GM19099 (cell line): ENCODE results near the gene SH3TC1.

ENCODE experiments used
- POLR2A ChIP-seq: IDR thresholded peaks from 3 replicates; pipeline ENCODE4 v1.6.1; 2011; ENCODE audit warnings: low read depth; ENCODE audit not compliant: insufficient read length; ENCODE audit errors: extremely low read depth

SH3TC1 gene

DNA sequence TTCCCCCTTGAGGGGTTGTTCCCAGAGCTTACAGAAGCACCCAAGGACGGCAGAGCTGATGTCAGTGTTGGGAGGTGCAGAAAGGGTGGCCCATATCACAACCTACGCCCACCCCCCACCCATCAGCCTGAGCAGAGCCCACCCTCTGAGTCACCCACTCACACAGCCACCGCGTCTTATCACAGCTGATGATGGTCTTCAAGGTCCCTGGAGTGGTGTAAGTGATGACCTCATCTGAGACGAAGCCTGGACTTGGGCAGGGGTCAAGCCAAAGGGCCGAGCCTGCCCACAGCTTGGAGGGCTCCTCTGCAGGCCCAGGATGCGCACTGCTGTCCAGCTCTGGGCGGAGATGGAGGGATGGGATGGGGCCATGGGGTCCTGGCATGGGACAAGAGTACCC lies 67.4 kb downstream of the SH3TC1 start:
- TF ChIP-seq POLR2A = no peak

DNA sequence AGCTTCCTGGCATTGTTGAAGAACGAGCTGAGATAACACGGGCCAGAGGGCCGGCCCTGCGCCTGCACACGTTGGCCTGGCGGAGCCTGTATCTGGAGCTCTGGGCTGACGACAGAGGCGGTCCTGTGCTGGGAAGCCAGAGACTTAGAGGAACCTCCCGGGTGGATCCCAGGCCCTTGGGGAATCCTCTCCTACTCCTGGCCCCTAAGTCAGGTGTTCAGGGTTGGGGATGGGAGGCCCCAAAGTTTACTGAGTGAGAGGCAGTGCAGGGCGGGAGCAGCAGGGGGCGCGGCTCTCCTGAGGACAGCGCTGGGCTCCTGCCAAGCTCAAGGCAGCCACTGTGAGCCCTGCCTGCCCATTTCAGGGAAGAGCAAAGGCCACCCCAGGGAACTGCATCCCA lies 68.0 kb downstream of the SH3TC1 start:
- no peak for TF ChIP-seq POLR2A

DNA sequence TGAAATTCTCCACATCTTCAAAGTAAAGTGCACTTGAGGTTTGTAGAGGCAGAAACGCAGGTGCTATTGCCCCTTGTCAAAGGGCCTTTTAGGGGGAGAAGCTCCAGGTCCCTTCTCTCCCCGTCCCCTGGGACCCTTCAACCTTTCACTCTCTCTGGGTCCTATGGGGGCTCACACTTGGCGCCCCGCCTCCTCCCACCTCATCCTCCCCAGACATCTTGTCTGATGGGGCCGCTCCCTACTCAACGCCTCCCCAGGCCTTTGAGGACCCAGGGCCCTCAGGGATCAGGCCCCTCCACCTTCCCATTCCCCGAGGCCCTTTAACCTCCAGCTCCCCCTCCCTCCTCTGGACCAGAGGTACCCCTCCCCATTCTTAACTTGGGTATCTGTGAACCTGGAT lies 69.1 kb downstream of the SH3TC1 start:
- no peak for TF ChIP-seq POLR2A

DNA sequence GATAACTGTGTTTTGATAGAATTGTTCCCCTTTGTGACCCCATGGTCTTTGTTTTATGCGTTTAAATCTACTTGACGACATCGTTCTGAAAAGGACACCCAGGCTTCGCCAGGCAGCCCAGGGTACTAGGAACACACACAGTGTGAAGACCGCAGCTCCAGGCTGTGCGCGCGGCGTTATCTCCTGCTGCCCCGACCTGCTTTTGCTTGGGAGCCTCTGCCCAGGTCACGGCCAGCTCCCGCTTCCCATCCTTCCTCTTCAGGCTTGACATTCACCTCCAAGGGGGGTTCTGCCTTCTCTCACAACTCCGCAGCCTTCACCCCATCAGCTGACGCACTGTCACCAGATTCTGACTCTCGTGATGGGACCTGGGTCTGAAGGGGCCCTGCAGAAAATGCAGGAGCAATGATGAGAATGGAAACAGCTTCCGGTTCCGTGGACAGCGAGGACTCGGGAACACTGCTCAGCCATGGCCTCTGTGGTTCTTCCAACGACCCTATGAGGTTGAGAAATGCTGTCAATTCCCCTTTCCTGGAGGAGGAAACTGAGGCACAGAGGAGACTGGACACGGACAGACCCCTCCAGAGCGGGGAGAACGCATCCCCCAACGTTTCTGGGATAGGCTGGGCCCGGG lies 69.9 kb downstream of the SH3TC1 start:
- no peak for TF ChIP-seq POLR2A

DNA sequence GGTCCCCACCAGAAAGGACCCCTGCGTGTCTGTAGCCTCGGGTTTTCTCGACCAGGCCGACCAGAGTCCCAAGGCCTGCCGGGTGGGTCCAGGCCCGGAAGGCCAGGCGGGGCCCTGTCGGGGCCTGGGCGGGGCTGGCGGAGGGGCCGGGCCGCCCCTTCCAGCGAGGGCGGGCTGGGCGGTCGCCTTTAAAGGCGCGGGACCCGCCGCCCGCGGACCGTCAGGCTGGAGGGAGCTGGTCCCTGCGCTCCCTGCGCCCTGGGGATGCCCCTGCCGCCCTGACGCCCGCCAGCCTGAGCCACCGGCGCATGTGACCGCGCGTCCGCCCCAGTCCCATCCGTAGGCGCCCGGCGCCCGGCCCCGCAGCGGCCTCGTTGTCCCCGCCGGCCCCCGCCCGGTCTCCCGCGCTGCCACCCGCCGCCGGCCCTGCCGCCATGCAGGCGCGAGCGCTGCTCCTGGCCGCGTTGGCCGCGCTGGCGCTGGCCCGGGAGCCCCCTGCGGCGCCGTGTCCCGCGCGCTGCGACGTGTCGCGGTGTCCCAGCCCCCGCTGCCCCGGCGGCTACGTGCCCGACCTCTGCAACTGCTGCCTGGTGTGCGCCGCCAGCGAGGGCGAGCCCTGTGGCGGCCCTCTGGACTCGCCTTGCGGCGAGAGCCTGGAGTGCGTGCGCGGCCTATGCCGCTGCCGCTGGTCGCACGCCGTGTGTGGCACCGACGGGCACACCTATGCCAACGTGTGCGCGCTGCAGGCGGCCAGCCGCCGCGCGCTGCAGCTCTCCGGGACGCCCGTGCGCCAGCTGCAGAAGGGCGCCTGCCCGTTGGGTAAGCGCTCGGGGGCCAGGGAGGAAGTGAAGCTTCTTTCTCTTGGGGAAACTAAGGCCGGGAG lies 70.7 kb downstream of the SH3TC1 start, which contains the start of gene HTRA3:
HTRA3 (plus strand) TSS at position 220 of the 883 bp plus-strand sequence; CDS start at position 435, 215 bp downstream.
- TF ChIP-seq POLR2A = no peak

DNA sequence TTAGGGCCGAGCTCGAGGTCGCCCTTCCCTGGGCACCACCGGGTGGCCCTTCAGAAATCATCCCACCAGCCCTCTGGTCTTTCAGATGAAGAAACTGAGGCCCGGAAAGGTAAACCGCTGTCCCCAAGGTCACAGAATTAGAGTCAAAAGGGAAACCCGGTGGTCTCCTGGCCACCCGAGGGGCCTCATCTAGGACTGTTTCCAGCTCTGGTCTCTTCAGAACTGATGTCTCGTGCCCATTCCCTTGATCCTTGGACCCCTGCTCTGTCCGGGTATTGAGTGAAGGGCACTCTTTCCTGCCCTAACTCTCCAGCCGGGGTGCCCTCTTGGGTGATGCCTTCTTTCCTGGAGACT lies 71.3 kb downstream of the SH3TC1 start:
- TF ChIP-seq POLR2A = no peak

DNA sequence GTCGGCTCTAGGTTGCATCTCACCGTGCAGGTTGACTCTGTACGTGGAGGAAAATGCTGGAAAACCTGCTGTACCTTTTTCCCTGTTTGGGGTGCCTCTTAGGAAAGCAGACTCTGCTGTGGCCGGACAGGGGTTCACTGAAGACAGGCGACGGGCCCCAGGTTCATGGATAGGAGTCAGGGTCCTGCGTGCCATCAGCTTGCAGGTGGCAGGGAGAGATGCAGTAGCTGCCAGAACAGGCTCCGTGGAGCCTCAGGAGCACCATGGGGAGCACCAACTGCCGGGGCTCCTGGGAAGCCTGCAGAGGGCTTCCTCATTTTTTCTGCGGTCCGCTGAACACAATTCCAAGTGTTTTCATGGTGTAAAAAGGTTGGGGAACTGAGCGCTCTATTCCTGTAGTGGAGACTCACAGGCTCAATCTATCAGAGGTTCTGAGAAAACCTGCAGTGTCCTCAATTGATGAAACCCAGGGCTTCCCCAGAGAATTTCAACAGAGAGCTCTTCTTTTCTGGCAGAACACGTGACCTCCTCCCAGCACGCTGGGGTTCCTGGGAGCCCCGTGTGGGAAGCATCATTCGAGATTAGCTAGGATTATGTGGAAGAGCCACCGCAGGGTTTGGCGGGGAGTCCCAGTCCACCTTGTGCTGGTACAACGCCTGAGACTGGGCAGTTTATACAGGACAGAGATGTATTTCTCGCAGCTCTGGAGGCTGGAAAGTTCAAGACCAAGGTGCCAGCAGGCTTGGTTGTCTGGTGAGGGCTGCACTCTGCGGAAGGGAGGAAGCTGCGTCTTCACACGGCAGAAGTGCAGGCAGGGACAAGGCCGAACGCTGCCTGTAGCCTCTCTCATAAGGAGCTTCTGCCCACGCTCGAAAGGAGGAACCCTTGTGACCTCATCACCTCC lies 72.1 kb downstream of the SH3TC1 start:
- TF ChIP-seq POLR2A = no peak

DNA sequence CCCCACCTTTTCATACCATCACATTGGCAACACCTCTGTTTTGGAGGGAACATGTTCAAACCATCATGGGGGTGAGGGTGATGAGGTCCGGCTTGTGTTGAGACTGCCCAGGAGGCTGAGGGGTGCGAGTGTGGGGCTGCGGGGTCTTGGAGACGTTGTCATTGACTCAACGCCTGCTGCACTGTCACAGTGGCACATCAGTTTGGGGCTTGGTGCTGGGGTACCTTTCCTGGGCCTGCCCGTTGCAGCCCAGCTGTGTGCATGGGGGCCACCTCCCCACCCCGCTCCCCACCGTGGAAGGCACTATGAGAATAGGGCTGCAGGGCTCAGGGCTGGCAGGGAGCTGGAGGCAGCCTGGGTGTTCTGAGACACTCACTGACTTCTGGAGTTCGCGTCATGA lies 72.7 kb downstream of the SH3TC1 start:
- no peak for TF ChIP-seq POLR2A

DNA sequence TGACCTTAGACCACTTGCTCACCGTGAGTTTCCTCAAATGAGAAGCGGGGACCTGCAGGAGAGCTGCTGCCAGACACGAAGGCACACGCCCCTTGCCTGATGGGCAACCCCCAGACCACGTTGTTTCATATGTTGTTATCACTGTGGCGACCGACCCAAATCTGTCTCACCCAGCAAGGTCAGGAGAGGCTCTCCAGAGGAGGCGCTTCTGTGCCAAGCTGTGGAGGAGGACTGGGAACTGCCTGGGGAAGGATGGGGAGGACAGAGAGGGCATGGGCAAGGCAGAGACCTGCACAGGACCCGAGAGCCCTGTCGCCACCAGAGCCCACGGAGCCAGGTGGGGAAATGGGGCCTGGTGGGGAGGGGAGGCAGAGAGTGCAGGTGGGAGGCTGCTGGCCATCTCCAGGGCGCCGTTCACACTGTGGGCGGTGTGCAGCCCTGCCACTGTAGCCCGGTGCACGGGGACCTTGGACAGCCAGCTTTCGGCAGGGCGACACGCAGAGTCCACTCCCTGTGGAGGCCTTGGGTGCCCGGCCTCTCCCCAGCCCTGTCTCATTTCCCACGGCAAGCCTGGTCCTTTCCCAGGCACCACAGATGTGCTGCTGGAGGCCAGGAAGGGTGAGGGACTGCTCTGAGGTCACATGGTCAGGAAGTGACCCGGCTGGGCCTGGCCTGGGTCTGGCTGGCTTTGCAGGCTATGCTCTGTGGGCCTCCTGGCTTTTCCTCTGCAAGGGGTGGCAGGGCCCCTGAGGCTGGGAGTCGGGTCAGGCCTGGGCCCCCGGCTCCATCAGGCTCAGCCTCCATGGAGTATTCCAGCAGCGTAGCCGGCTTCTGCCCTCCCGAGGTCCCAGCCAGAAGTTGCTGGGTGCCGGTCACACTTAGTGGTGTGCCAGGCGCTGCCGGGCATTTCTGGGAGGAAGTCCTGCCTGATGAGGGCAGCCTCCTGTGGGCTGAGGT lies 73.7 kb downstream of the SH3TC1 start:
- no peak for TF ChIP-seq POLR2A

DNA sequence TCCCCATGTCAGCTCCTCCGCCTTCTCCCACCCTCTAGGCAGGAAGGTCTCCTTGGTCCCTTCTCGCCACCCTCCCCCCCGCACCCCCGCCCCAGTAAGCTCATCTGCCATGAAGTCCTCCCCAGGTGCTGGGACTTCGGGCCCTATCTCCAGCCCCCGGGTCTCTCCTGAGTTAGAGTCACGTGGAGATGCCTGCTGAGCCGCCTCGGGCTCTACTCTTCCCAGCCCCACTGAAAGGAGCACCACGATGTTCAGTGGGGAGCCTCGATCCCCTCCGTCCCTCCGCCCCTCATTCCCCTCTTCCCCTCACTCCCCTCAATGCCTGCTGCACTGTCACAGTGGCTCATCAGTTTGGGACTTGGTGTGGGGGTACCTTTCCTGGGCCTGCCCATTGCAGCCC lies 74.4 kb downstream of the SH3TC1 start:
- no peak for TF ChIP-seq POLR2A

DNA sequence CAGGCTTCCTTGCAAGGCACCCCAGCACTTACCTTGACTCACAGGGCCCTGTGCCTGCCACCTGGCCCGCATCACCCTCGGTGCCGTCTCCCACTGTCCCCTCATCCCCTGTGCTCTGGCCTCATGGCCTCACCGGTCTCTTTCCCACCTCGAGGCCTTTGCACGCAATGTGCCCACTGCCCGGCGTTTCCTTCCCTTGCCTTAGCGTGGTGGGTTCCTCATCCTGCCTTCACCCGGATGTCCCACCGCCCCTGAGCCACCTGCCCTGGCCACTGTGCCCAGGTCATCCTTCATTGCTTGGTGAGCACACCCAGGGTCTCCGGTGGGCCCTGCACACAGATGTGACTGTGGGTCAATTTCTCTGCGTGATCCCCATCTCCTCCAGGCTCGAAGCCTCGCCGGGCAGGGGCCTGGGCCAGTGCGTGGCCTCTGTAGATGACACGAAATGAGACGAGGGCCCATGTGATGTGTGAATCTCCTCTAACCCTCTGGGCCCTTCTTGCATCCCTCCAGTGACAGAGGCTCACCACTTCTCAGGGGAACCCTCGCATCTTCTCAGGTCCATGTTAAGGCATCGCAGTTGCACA lies 75.1 kb downstream of the SH3TC1 start:
- TF ChIP-seq POLR2A = no peak

DNA sequence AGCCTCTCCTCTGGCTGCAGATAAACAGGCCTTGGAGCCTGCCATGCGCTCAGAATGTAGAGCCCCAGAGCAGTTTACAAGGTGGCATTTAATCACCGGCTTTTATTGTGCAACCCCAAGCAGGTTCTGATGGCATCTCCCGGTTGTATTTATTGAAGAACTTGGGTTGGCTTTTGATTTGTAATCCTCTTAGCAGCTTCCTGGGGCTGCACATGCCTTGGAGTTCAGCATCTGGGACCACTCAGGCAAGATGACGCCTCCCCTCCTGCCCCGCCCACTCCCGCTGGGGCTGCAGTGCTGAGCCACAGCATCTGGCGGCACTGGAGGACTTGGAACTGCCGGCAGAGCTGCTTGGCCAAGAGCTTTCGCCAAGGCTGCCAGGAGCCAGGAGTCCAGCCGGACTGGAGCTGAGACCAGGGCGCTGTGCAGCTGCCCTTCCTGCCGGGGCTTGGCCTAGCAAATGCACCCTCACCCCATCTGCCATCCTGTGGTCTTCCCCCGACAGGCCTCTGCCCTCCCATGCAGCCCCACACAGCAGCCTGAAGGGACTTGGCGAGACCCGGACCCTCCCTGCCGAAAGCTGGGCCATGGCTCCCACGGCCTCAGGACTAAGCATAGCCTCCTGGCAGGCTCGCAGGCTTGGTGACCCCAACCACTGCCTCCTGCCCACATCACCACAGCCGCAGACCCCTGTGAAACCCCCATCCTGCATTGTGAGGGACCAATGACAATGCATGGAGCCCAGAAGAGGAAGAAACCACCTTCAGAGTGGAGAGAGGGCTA lies 75.9 kb downstream of the SH3TC1 start:
- no peak for TF ChIP-seq POLR2A

DNA sequence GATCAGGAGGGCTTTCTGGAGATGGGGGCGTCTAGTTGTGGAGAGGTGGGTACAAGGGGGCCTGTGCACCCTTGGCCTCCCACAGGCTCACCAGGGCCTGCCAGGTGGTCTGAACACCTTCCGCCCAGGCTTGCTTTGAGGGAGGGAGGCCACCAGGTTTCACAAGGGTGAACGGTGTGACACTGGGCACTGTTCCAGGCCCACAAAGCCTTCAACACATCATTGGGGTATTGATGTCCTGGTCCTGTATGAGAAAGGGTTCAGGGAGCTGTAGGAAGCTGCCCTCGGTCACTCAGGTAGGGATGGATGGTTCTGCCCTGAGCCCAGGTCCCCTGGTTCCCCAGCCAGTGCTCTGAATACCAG lies 76.4 kb downstream of the SH3TC1 start:
- TF ChIP-seq POLR2A = no peak
